ENCODE data around the gene MYOCD. TPM values are rescaled to one million over a fixed set of nuclear protein-coding genes. Genes with fewer than 3 reads are reported as not detected.

The MYOCD gene
- polyA plus RNA-seq, 2 of the 4 experiments (the other 2 are of a cell fraction), result 8.6 to 12.5 TPM

DNA sequence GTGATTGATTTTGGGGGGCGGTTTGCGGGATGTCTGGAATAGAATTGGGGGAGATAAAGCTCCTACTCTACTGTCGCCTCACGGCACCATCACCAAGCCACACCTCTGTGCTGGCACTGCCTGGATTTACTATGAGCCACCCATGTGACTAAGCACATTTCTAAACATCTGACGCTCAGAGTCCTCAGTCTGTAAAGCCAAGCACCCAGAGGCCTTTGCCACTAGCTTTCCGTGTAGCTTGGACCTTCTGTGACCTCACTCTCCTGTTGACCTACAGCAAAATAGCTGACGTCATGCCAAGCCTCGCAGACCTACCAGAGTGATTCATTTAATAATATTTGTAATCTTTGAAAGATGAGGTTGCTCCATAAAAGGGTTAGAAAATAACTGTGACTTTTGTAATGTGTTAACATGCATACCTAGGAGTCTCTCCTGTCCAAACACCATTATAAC lies 38.5 kb upstream of the MYOCD start:
- ATAC-seq (peak; percentile 97 to 98), FAIRE-seq (peak; percentile 99), DNase-seq (ENCODE audit: low read depth in 1 of 2, low spot score in 1 of 2) (peak; percentile 85 to 100)
- peaks cover 41% of the 10 kb centered on the region for H3K4me1 ChIP-seq
- 3% methylated on average over 8 of the region's 8 CpGs for WGBS (ENCODE audit: missing lambda C conversion rate)
- H3K4me2 ChIP-seq, result peak overlapping the region; percentile 69
- H3K4me3 ChIP-seq, result no peak overlapping the region
- H3K27ac ChIP-seq, result peak overlapping the region; percentile 82 to 88
- H3K9me3 ChIP-seq, result peaks cover 6% of the 10 kb centered on the region; the same call in 1 of the 3 replicates
- ChIA-PET CTCF (interaction anchor here (1.2 to 3.6 kb wide), 4 partner anchors 9 to 82 kb away, joined by 3 to 16 read pairs (median 4); no protein-coding TSS in a partner anchor), POLR2A (interaction anchor here (0.7 to 2.0 kb wide), 3 partner anchors 38 to 391 kb away, joined by 4 to 12 read pairs (median 4); partner anchors contain the start of genes ELAC2 and MYOCD)
- TF ChIP-seq JUN (IDR thresholded peaks at IDR 0.05), result peak; percentile 94 to 95
- TF ChIP-seq POLR2A (IDR thresholded peaks at IDR 0.05; ENCODE audit: low read length), result no peak
- no peak for TF ChIP-seq POLR2AphosphoS2 (conservative IDR thresholded peaks at IDR 0.05; ENCODE audit: low read length)
- TF ChIP-seq GATA3 (IDR thresholded peaks at IDR 0.05; ENCODE audit: borderline replicate concordance), result peak; percentile 95
- TF ChIP-seq TFCP2L1 (CRISPR knock-in tag; IDR thresholded peaks at IDR 0.05), result peak; percentile 57; the same call in 1 of the 2 replicates
- peak; percentile 87 to 94 for TF ChIP-seq CEBPB (IDR thresholded peaks at IDR 0.05)
- no peak for TF ChIP-seq EHF (CRISPR knock-in tag; IDR thresholded peaks at IDR 0.05)
- no peak for TF ChIP-seq HOXB5 (CRISPR knock-in tag; IDR thresholded peaks at IDR 0.05)
- TF ChIP-seq, protein P1, sequence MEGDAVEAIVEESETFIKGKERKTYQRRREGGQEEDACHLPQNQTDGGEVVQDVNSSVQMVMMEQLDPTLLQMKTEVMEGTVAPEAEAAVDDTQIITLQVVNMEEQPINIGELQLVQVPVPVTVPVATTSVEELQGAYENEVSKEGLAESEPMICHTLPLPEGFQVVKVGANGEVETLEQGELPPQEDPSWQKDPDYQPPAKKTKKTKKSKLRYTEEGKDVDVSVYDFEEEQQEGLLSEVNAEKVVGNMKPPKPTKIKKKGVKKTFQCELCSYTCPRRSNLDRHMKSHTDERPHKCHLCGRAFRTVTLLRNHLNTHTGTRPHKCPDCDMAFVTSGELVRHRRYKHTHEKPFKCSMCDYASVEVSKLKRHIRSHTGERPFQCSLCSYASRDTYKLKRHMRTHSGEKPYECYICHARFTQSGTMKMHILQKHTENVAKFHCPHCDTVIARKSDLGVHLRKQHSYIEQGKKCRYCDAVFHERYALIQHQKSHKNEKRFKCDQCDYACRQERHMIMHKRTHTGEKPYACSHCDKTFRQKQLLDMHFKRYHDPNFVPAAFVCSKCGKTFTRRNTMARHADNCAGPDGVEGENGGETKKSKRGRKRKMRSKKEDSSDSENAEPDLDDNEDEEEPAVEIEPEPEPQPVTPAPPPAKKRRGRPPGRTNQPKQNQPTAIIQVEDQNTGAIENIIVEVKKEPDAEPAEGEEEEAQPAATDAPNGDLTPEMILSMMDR (IDR thresholded peaks at IDR 0.05), result no peak
- peak; percentile 88 for TF ChIP-seq NFE2L2 (conservative IDR thresholded peaks at IDR 0.05; ENCODE audit: low read length)
- TF ChIP-seq CBX8 (IDR thresholded peaks at IDR 0.05), result no peak
- peak; percentile 42; the same call in 1 of the 2 replicates for TF ChIP-seq ESRRA (IDR thresholded peaks at IDR 0.05; ENCODE audit: borderline replicate concordance, low read length)
- peak; percentile 67; the same call in 1 of the 2 replicates for TF ChIP-seq RFX5 (IDR thresholded peaks at IDR 0.05)
- TF ChIP-seq, protein P2, sequence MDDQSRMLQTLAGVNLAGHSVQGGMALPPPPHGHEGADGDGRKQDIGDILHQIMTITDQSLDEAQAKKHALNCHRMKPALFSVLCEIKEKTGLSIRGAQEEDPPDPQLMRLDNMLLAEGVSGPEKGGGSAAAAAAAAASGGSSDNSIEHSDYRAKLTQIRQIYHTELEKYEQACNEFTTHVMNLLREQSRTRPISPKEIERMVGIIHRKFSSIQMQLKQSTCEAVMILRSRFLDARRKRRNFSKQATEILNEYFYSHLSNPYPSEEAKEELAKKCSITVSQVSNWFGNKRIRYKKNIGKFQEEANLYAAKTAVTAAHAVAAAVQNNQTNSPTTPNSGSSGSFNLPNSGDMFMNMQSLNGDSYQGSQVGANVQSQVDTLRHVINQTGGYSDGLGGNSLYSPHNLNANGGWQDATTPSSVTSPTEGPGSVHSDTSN (IDR thresholded peaks at IDR 0.05), result peak; percentile 68; the same call in 1 of the 2 replicates
- TF ChIP-seq RAD21 (conservative IDR thresholded peaks at IDR 0.05 in 1 of 2, IDR thresholded peaks at IDR 0.05 in 1 of 2), result peak; percentile 41 to 73
- TF ChIP-seq EP300 (IDR thresholded peaks at IDR 0.05), result peak; percentile 97
- TF ChIP-seq, protein P3, sequence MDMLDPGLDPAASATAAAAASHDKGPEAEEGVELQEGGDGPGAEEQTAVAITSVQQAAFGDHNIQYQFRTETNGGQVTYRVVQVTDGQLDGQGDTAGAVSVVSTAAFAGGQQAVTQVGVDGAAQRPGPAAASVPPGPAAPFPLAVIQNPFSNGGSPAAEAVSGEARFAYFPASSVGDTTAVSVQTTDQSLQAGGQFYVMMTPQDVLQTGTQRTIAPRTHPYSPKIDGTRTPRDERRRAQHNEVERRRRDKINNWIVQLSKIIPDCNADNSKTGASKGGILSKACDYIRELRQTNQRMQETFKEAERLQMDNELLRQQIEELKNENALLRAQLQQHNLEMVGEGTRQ (IDR thresholded peaks at IDR 0.05), result peak; percentile 83
- TF ChIP-seq JUNB (IDR thresholded peaks at IDR 0.05), result peak; percentile 97
- no peak for TF ChIP-seq NR3C1 (IDR thresholded peaks at IDR 0.05)
- peak; percentile 62 for TF ChIP-seq SMC3 (IDR thresholded peaks at IDR 0.05)
- TF ChIP-seq, protein P4, sequence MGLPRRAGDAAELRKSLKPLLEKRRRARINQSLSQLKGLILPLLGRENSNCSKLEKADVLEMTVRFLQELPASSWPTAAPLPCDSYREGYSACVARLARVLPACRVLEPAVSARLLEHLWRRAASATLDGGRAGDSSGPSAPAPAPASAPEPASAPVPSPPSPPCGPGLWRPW (IDR thresholded peaks at IDR 0.05), result peak; percentile 75
- TF ChIP-seq, protein P5, sequence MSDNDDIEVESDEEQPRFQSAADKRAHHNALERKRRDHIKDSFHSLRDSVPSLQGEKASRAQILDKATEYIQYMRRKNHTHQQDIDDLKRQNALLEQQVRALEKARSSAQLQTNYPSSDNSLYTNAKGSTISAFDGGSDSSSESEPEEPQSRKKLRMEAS (IDR thresholded peaks at IDR 0.05), result peak; percentile 92
- TF ChIP-seq SREBF2 (IDR thresholded peaks at IDR 0.05), result no peak
- TF ChIP-seq RCOR1 (IDR thresholded peaks at IDR 0.05; ENCODE audit: low read depth, low read length), result no peak
- TF ChIP-seq FOSL2 (IDR thresholded peaks at IDR 0.05), result peak; percentile 94
- peak; percentile 99 for TF ChIP-seq FOSL2 (CRISPR knock-in tag; IDR thresholded peaks at IDR 0.05)
- TF ChIP-seq, protein P6, sequence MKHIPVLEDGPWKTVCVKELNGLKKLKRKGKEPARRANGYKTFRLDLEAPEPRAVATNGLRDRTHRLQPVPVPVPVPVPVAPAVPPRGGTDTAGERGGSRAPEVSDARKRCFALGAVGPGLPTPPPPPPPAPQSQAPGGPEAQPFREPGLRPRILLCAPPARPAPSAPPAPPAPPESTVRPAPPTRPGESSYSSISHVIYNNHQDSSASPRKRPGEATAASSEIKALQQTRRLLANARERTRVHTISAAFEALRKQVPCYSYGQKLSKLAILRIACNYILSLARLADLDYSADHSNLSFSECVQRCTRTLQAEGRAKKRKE (CRISPR knock-in tag; IDR thresholded peaks at IDR 0.05; ENCODE audit: low read depth), result no peak
- no peak for TF ChIP-seq KDM1A (IDR thresholded peaks at IDR 0.05; ENCODE audit: low read depth)
- no peak for TF ChIP-seq MAZ (IDR thresholded peaks at IDR 0.05; ENCODE audit: borderline replicate concordance, low read depth, low read length)
- TF ChIP-seq, protein P7, sequence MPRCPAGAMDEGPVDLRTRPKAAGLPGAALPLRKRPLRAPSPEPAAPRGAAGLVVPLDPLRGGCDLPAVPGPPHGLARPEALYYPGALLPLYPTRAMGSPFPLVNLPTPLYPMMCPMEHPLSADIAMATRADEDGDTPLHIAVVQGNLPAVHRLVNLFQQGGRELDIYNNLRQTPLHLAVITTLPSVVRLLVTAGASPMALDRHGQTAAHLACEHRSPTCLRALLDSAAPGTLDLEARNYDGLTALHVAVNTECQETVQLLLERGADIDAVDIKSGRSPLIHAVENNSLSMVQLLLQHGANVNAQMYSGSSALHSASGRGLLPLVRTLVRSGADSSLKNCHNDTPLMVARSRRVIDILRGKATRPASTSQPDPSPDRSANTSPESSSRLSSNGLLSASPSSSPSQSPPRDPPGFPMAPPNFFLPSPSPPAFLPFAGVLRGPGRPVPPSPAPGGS (IDR thresholded peaks at IDR 0.05), result peak; percentile 95
- TF ChIP-seq, protein P8, sequence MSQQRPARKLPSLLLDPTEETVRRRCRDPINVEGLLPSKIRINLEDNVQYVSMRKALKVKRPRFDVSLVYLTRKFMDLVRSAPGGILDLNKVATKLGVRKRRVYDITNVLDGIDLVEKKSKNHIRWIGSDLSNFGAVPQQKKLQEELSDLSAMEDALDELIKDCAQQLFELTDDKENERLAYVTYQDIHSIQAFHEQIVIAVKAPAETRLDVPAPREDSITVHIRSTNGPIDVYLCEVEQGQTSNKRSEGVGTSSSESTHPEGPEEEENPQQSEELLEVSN (IDR thresholded peaks at IDR 0.05; ENCODE audit: borderline replicate concordance, low read depth), result peak; percentile 32; the same call in 1 of the 2 replicates
- no peak for TF ChIP-seq HOXA7 (CRISPR knock-in tag; IDR thresholded peaks at IDR 0.05)
- peak; percentile 100 for TF ChIP-seq MAFK (IDR thresholded peaks at IDR 0.05; ENCODE audit: partially characterized antibody)
- TF ChIP-seq MYC (IDR thresholded peaks at IDR 0.05; ENCODE audit: borderline replicate concordance, low read length), result no peak
- no peak for TF ChIP-seq ZFP36 (IDR thresholded peaks at IDR 0.05; ENCODE audit: borderline replicate concordance, partially characterized antibody)
- peak; percentile 80; the same call in 1 of the 2 replicates for TF ChIP-seq RARB (CRISPR knock-in tag; IDR thresholded peaks at IDR 0.05)
- peak; percentile 3; the same call in 1 of the 2 replicates for TF ChIP-seq CHD4 (IDR thresholded peaks at IDR 0.05; ENCODE audit: borderline replicate concordance)

All from A549 (cell line).